Karpas-422 (cell line): ENCODE results near the gene MRPL18. TPM values are rescaled to one million over a fixed set of nuclear protein-coding genes. Genes with fewer than 3 reads are reported as not detected.
"Not testable (repeated sequence)": the region's sequence is repeated elsewhere in the genome, so short reads cannot be mapped to it uniquely, and the experiment has no call there.

Experiments used
- DNase-seq: peaks from one replicate; pipeline ENCODE4 v3.0.0-alpha.2; 2015
- H2AFZ ChIP-seq: fragments of 200-600 bp; sonication (generic); 2 replicates; pipeline ENCODE4 v1.6.1; 2014; ENCODE audit warnings: antibody characterized with exemption, low read length, mixed read lengths
- H3K27ac ChIP-seq: fragments of 200-600 bp; sonication (generic); 2 replicates; pipeline ENCODE4 v1.5.1; 2014; ENCODE audit warnings: mild to moderate bottlenecking, low read length, moderate library complexity
- H3K27me3 ChIP-seq: fragments of 200-600 bp; sonication (generic); 2 replicates; pipeline ENCODE4 v1.6.1; 2014; ENCODE audit warnings: low read length, mixed read lengths
- H3K36me3 ChIP-seq: fragments of 200-600 bp; sonication (generic); 2 replicates; pipeline ENCODE4 v1.6.1; 2014; ENCODE audit warnings: low read length, mixed read lengths; ENCODE audit not compliant: insufficient read depth
- H3K4me1 ChIP-seq: fragments of 200-600 bp; sonication (generic); 2 replicates; pipeline ENCODE4 v1.6.1; 2014; ENCODE audit warnings: mild to moderate bottlenecking, low read length, mixed read lengths
- H3K4me2 ChIP-seq: fragments of 200-600 bp; sonication (generic); 2 replicates; pipeline ENCODE4 v1.6.1; 2014; ENCODE audit warnings: low read length, low read depth, mild to moderate bottlenecking; ENCODE audit not compliant: poor library complexity, severe bottlenecking
- H3K4me3 ChIP-seq: fragments of 200-600 bp; sonication (generic); 2 replicates; pipeline ENCODE4 v1.5.1; 2014; ENCODE audit warnings: mild to moderate bottlenecking, antibody characterized with exemption, low read length, mixed read lengths
- H3K79me2 ChIP-seq: fragments of 200-600 bp; sonication (generic); 2 replicates; pipeline ENCODE4 v1.6.1; 2014; ENCODE audit warnings: mild to moderate bottlenecking, low read length, mixed read lengths
- H3K9ac ChIP-seq: fragments of 200-600 bp; sonication (generic); 2 replicates; pipeline ENCODE4 v1.6.0; 2014; ENCODE audit warnings: low read length
- H3K9me2 ChIP-seq: fragments of 200-600 bp; sonication (generic), shearing (Covaris generic); replicated peaks from 2 replicates; pipeline ENCODE4 v1.6.0; 2014; ENCODE audit warnings: mild to moderate bottlenecking, low read length, moderate library complexity; ENCODE audit not compliant: insufficient read depth
- H3K9me3 ChIP-seq: fragments of 300-700, 200-600 bp; sonication (generic); 2 replicates; pipeline ENCODE4 v1.6.1; 2014; ENCODE audit warnings: low read length, mixed read lengths
- H4K20me1 ChIP-seq: fragments of 200-600 bp; sonication (generic); 2 replicates; pipeline ENCODE4 v1.6.1; 2014; ENCODE audit warnings: mild to moderate bottlenecking, antibody characterized with exemption, low read length, low read depth; ENCODE audit not compliant: insufficient read depth
- total RNA-seq: library from RNA; depleted of rRNA; stranded (reverse); fragments of >200 nt; shearing (Covaris generic); gene quantifications from 2 replicates; pipeline ENCODE4 v1.2.3, GENCODE V29; 2014; ENCODE audit warnings: low replicate concordance; rRNA removed

The MRPL18 gene
- total RNA-seq: 50.8 and 105 TPM in 2 replicates

- Histone ChIP-seq H2AFZ (peak within 1 kb of the TSS; percentile 56; the same call in 1 of the 2 replicates), H3K79me2 (peaks cover 81% of the 10 kb centered on the region), H3K27me3 (no peaks in the 10 kb centered on the region), H3K27ac (peak within 1 kb of the TSS; percentile 71), H4K20me1 (peaks cover 28% of the 10 kb centered on the region), H3K9me3 (no peaks in the 10 kb centered on the region), H3K36me3 (peaks cover 53% of the 10 kb centered on the region), H3K9ac (peak within 1 kb of the TSS; percentile 96), H3K9me2 (no peaks in the 10 kb centered on the region), H3K4me1 (peaks cover 39% of the 10 kb centered on the region), H3K4me3 (peak within 1 kb of the TSS; percentile 93), H3K4me2 (peak within 1 kb of the TSS; percentile 93)
- peak; percentile 99 for DNase-seq
Measured at GRCh38 chr6:159790149-159790955, at the start of gene MRPL18. TSS of gene MRPL18 (plus strand) at chr6:159790467. CDS start at chr6:159790588, 121 bp downstream.

DNA sequence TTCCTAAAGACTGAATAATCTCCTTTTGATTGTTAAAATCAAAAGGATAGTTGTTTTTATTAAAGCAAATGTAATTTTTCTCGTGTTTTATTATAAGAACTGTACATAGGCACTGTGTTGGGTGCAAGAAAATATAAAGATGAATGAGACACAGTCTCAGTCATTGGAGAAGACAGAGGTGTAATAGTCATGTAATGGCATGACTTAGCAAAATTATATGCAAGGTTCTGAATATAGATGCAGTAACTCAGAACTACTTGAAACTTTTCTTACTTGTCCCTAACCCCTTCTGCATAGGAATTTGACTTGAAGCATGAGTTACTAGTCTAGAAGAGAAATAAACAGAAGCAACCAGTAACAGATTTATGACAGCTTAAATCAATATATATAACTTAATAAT lies 48.1 kb upstream of the MRPL18 start:
- peaks cover 92% of the 10 kb centered on the region for H3K79me2 ChIP-seq
- H3K4me2 ChIP-seq: no peak overlapping the region
- no peak overlapping the region for H3K9ac ChIP-seq
- no peaks in the 10 kb centered on the region for H3K9me2 ChIP-seq
- DNase-seq: no peak
- peaks cover 32% of the 10 kb centered on the region for H4K20me1 ChIP-seq
- H2AFZ ChIP-seq: no peak overlapping the region
- no peak overlapping the region for H3K4me3 ChIP-seq
- no peak overlapping the region for H3K27ac ChIP-seq
- H3K9me3 ChIP-seq: no peaks in the 10 kb centered on the region
- 0 out of 2 replicates have a peak, but pooled peaks cover 9% of the 10 kb centered on the region for H3K4me1 ChIP-seq
- H3K27me3 ChIP-seq: no peaks in the 10 kb centered on the region
- H3K36me3 ChIP-seq: peaks cover 83% of the 10 kb centered on the region

DNA sequence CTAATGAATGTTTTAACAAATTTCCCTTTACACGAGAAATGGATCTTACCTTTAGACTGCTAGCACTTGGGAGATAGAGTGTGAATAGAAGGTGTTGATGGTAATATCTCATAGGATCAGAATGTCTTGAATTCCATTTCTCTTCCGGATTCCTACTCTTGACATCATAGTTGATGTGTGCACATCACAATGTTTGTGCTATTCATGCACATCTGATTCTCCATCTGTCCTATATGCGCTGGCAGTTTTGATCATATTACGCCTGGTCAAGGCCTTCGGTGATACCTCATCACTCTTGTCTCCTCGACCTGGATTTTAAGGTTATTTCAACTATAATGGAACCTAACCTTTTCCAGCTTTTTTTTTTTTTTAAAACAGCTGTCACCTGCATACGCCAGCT lies 45.2 kb upstream of the MRPL18 start:
- Histone ChIP-seq H3K36me3 (peaks cover 86% of the 10 kb centered on the region), H3K9me3 (no peaks in the 10 kb centered on the region), H2AFZ (no peak overlapping the region), H3K4me2 (no peak overlapping the region), H3K4me3 (no peak overlapping the region), H4K20me1 (peaks cover 18% of the 10 kb centered on the region), H3K79me2 (peaks cover 83% of the 10 kb centered on the region), H3K9me2 (no peaks in the 10 kb centered on the region), H3K27me3 (no peaks in the 10 kb centered on the region), H3K9ac (no peak overlapping the region), H3K27ac (no peak overlapping the region), H3K4me1 (no peaks in the 10 kb centered on the region)
- DNase-seq: no peak

DNA sequence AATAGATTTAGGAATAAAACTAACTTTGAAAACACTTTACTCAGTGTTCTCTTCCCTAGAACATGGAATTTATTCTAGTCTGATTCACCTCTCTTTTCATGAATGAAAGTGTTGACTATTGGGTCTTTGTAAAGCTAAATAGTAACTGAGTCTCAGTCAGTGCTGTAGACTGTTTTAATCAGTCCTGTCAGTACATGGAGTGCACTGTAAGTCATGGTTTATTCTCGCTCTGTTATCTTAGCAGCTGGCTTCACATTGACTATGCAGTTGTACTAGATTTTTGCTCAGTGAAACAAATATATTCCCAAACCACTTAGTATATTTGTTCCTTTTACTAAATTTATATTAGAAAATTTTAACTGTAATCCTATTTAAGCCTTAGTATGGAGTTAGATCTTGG lies 43.5 kb upstream of the MRPL18 start:
- Histone ChIP-seq H3K4me1 (no peaks in the 10 kb centered on the region), H2AFZ (no peak overlapping the region), H3K27ac (no peak overlapping the region), H3K4me3 (no peak overlapping the region), H3K9ac (no peak overlapping the region), H3K36me3 (peaks cover 87% of the 10 kb centered on the region; the same call in 1 of the 2 replicates), H3K79me2 (peaks cover 81% of the 10 kb centered on the region), H4K20me1 (peaks cover 14% of the 10 kb centered on the region), H3K4me2 (no peak overlapping the region), H3K9me3 (no peaks in the 10 kb centered on the region), H3K9me2 (no peaks in the 10 kb centered on the region), H3K27me3 (no peaks in the 10 kb centered on the region)
- DNase-seq: no peak

DNA sequence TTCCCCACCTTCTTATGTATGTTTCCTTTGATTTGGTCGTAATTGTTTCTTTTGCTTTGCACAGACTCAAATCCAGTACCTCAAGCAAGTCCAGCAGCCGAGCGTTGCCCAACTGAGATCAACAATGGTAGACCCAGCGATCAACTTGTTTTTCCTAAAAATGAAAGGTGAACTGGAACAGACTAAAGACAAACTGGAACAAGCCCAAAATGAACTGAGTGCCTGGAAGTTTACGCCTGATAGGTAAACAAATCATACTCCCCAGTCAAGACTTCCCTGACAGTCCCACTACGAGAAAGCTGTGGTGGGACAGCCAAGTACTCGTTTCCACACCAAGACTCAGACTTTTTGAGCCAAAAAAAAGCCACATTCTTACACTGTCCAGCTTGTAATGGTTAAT lies 42.1 kb upstream of the MRPL18 start:
- not testable (repeated sequence) for H3K9me2 ChIP-seq, DNase-seq, H3K4me1 ChIP-seq, H3K9ac ChIP-seq, H3K27me3 ChIP-seq, H3K27ac ChIP-seq, H3K4me2 ChIP-seq, H2AFZ ChIP-seq, H3K4me3 ChIP-seq, H3K9me3 ChIP-seq
- peaks cover 87% of the 10 kb centered on the region for H3K79me2 ChIP-seq
- peaks cover 14% of the 10 kb centered on the region for H4K20me1 ChIP-seq
- peaks cover 94% of the 10 kb centered on the region; the same call in 1 of the 2 replicates for H3K36me3 ChIP-seq

DNA sequence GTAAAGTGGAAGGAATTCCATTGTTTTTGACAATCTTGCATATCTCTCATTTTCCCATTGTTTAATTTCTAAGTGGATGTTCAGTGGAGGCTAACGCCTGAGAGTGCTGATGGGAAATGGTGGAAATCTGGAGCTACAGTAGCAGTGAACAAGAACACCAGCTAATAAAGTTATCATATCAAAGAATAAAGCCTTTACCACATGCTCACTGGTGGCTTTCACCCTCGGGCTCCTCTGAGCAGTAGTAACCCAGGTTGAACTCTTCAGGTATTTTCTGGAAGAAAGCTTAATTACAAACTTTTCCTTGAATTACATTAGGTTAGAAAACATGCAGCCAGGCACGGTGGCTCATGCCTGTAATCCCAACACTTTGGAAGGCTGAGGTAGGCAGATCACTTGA lies 38.8 kb upstream of the MRPL18 start:
- no peak for DNase-seq
- Histone ChIP-seq H3K79me2 (peaks cover 78% of the 10 kb centered on the region), H4K20me1 (0 out of 2 replicates have a peak, but pooled peaks cover 3% of the 10 kb centered on the region), H3K27ac (no peak overlapping the region), H3K4me3 (no peak overlapping the region), H3K9me3 (no peaks in the 10 kb centered on the region), H3K36me3 (peaks cover 89% of the 10 kb centered on the region; the same call in 1 of the 2 replicates), H2AFZ (no peak overlapping the region), H3K4me2 (no peak overlapping the region), H3K4me1 (no peaks in the 10 kb centered on the region), H3K9ac (no peak overlapping the region), H3K27me3 (no peaks in the 10 kb centered on the region), H3K9me2 (no peaks in the 10 kb centered on the region)

GRCh38 chr6:159753081-159753872 lies 37.0 kb upstream of the MRPL18 start:
- no peaks in the 10 kb centered on the region for H3K9me2 ChIP-seq
- no peak overlapping the region for H3K27ac ChIP-seq
- H2AFZ ChIP-seq: no peak overlapping the region
- H3K4me2 ChIP-seq: no peak overlapping the region
- peaks cover 73% of the 10 kb centered on the region for H3K79me2 ChIP-seq
- 0 out of 2 replicates have a peak, but pooled peaks cover 3% of the 10 kb centered on the region for H4K20me1 ChIP-seq
- H3K4me3 ChIP-seq: no peak overlapping the region
- no peaks in the 10 kb centered on the region for H3K27me3 ChIP-seq
- H3K9me3 ChIP-seq: no peaks in the 10 kb centered on the region
- no peaks in the 10 kb centered on the region for H3K4me1 ChIP-seq
- peaks cover 86% of the 10 kb centered on the region; the same call in 1 of the 2 replicates for H3K36me3 ChIP-seq
- DNase-seq: no peak
- H3K9ac ChIP-seq: no peak overlapping the region

DNA sequence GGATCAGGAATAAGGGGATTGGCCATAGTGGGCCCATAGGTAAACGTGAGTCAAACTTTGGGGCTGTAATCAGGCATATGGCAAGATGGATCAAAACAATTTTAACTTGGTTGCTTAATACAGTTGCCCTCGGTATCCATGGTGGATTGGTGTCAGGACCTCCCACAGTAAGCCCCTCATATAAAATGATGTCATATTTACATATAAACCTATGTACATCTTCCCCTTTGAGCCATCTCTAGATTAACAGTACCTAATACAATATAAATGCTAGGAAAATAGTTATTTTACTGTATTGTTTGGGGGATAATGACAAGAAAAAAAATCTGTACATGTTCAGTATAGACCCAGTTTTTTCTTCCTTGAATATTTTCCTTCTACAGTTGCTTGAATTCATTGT lies 35.9 kb upstream of the MRPL18 start:
- Histone ChIP-seq H3K4me1 (peaks cover under 1% of the 10 kb centered on the region; the same call in 1 of the 2 replicates), H3K36me3 (peaks cover 81% of the 10 kb centered on the region; the same call in 1 of the 2 replicates), H4K20me1 (0 out of 2 replicates have a peak, but pooled peaks cover 3% of the 10 kb centered on the region), H3K4me2 (no peak overlapping the region), H3K27ac (no peak overlapping the region), H3K9me3 (no peaks in the 10 kb centered on the region), H3K4me3 (no peak overlapping the region), H3K9ac (no peak overlapping the region), H3K9me2 (no peaks in the 10 kb centered on the region), H3K79me2 (peaks cover 66% of the 10 kb centered on the region), H3K27me3 (no peaks in the 10 kb centered on the region), H2AFZ (no peak overlapping the region)
- no peak for DNase-seq
